K562 (cell line): ENCODE measurements around the gene ZNF441. TPM values are rescaled to one million over a fixed set of nuclear protein-coding genes. Genes with fewer than 3 reads are reported as not detected.

Experiments used
- CREB3 ChIP-seq: fragments of 450-650 bp; conservative IDR thresholded peaks from 2 replicates; pipeline ENCODE4 v1.6.1; 2016; ENCODE audit warnings: missing genetic modification characterization, low read depth, mild to moderate bottlenecking, missing compliant biosample characterization, moderate library complexity
- ELK3 ChIP-seq: fragments of 450-650 bp; formaldehyde crosslinking; IDR thresholded peaks from 2 replicates; pipeline ENCODE4 v1.4.0; 2020; ENCODE audit warnings: mild to moderate bottlenecking
- ETS2 ChIP-seq: IDR thresholded peaks from 2 replicates; pipeline ENCODE4 v1.6.1; 2016; ENCODE audit warnings: borderline replicate concordance, missing genetic modification characterization, mild to moderate bottlenecking, moderate library complexity, missing compliant biosample characterization; ENCODE audit not compliant: poor library complexity, severe bottlenecking
- FOXM1 ChIP-seq, 2 experiments: fragments of 450-650 bp in 1 of 2; sonication (generic) in 1 of 2; formaldehyde crosslinking in 1 of 2; IDR thresholded peaks; 2 replicates each; pipeline versions ENCODE4 v1.6.1 to v1.9.0; 2017 to 2022; ENCODE audit warnings: low read depth in 2 of 2, mild to moderate bottlenecking in 2 of 2, missing genetic modification reagents in 1 of 2, moderate library complexity in 1 of 2
- FUS ChIP-seq: fragments of 200-400 bp; formaldehyde crosslinking; optimal IDR thresholded peaks from 2 replicates; pipeline ENCODE3; 2017; ENCODE audit warnings: low read depth, low read length
- KDM2B ChIP-seq: fragments of 250-450 bp; sonication (Bioruptor Pico); IDR thresholded peaks from 2 replicates; pipeline ENCODE4 v1.8.0; 2021; ENCODE audit warnings: mild to moderate bottlenecking, moderate library complexity
- NR1H2 ChIP-seq: sonication (generic); formaldehyde crosslinking; IDR thresholded peaks from 2 replicates; pipeline ENCODE4 v1.4.0; 2020; ENCODE audit warnings: mild to moderate bottlenecking, missing genetic modification reagents
- PHF20 ChIP-seq: fragments of 450-650 bp; IDR thresholded peaks from 2 replicates; pipeline ENCODE4 v1.6.1; 2018; ENCODE audit not compliant: partially characterized antibody
- POLR2AphosphoS5 ChIP-seq: IDR thresholded peaks from 2 replicates; pipeline ENCODE4 v1.6.1; 2011; ENCODE audit warnings: mild to moderate bottlenecking, low read depth, low read length, moderate library complexity; ENCODE audit not compliant: control insufficient read depth, insufficient read depth
- POLR3A ChIP-seq: IDR thresholded peaks from 2 replicates; pipeline ENCODE4 v1.6.1; 2011; ENCODE audit warnings: borderline replicate concordance, mild to moderate bottlenecking, moderate library complexity; ENCODE audit not compliant: insufficient read length, insufficient read depth; ENCODE audit errors: extremely low read depth
- RBFOX2 ChIP-seq: fragments of 200-400 bp; formaldehyde crosslinking; IDR thresholded peaks from 2 replicates; pipeline ENCODE4 v1.6.1; 2017; ENCODE audit warnings: low read depth, mild to moderate bottlenecking, low read length, moderate library complexity
- RERE ChIP-seq: sonication (generic); formaldehyde crosslinking; IDR thresholded peaks from 2 replicates; pipeline ENCODE4 v1.8.0; 2023; ENCODE audit warnings: missing genetic modification reagents, mild to moderate bottlenecking, borderline replicate concordance
- SP1 ChIP-seq: sonication (generic); formaldehyde crosslinking; IDR thresholded peaks from 2 replicates; pipeline ENCODE4 v1.8.1; 2022; ENCODE audit warnings: mild to moderate bottlenecking, missing genetic modification reagents
- TFAM ChIP-seq: fragments of 250-450 bp; sonication (Bioruptor Pico); conservative IDR thresholded peaks from 2 replicates; pipeline ENCODE4 v1.5.0; 2021; ENCODE audit warnings: mild to moderate bottlenecking, moderate library complexity
- ZNF197 ChIP-seq: fragments of 200-800 bp; sonication (Bioruptor generic); IDR thresholded peaks from 2 replicates; pipeline ENCODE4 v1.6.1; 2016; ENCODE audit warnings: low read depth, missing genetic modification characterization, missing compliant biosample characterization
- ZNF24 ChIP-seq: fragments of 450-650 bp; IDR thresholded peaks from 2 replicates; pipeline ENCODE4 v1.6.1; 2016
- ZNF41 ChIP-seq: fragments of 250-450 bp; sonication (Bioruptor Pico); conservative IDR thresholded peaks from 2 replicates; pipeline ENCODE4 v1.4.0; 2020; ENCODE audit warnings: mild to moderate bottlenecking
- polyA plus RNA-seq, 8 experiments: library from polyadenylated mRNA; depleted of rRNA in 4 of 8; stranded (reverse) in 5 of 8; unstranded in 3 of 8; fragments of >200 nt; fragmentation: Nextera tagmentation in 2 of 8; fragmentation: Illumina TruSeq in 1 of 8; extraction: Ambion mirVana in 2 of 8; extraction: Trizol in 1 of 8; gene quantifications; 2 replicates each; pipeline versions ENCODE4 v1.2.1 to v1.2.3, GENCODE V29; 2011 to 2014; ENCODE audit warnings: inconsistent platforms in 1 of 8, missing spikeins in 1 of 8
- total RNA-seq, 7 experiments: library from RNA; depleted of rRNA in 6 of 7; stranded (reverse); fragments of >200 nt in 6 of 7; fragmentation: Illumina TruSeq in 2 of 7; extraction: Trizol in 2 of 7; gene quantifications; 2 replicates each; pipeline versions ENCODE4 v1.2.1 to v1.2.3, GENCODE V29; 2011 to 2021; ENCODE audit warnings: low replicate concordance in 1 of 7
- TF ChIP-seq, protein P1 (sequence below): sonication (generic); IDR thresholded peaks from 2 replicates; pipeline ENCODE4 v1.6.1; 2016
- TF ChIP-seq, protein P2 (sequence below): sonication (generic); formaldehyde crosslinking; IDR thresholded peaks from 2 replicates; pipeline ENCODE4 v1.8.0; 2022; ENCODE audit warnings: mild to moderate bottlenecking, low read depth, missing genetic modification reagents

Gene ZNF441
- total and polyA plus RNA-seq, 9 of the 15 experiments (the other 6 are each of a cell fraction or from before 2014, with no cell fraction given) = 1.9 to 14.0 (median 7.8) TPM

GRCh38 chr19:11736696-11737095 lies 30.1 kb upstream of the ZNF441 start (continued):
- TF ChIP-seq RERE (CRISPR knock-in tag) (no peak), NR1H2 (CRISPR knock-in tag) (no peak), ZNF24 (no peak), KDM2B (CRISPR knock-in tag) (no peak), ETS2 (tag) (no peak), POLR2AphosphoS5 (no peak), SP1 (0 out of 2 replicates have a peak, but pooled peaks have one; percentile 25), TFAM (CRISPR knock-in tag) (no peak), PHF20 (no peak), ZNF41 (CRISPR knock-in tag) (no peak), RBFOX2 (no peak), FOXM1 (IDR thresholded peaks at IDR 0.05; ENCODE audit: low read depth) (no peak), FOXM1 (CRISPR knock-in tag; IDR thresholded peaks at IDR 0.05; ENCODE audit: low read depth) (no peak), POLR3A (no peak), FUS (no peak), CREB3 (tag) (no peak), ZNF197 (no peak), ELK3 (CRISPR knock-in tag) (no peak)
- TF ChIP-seq, protein P1, sequence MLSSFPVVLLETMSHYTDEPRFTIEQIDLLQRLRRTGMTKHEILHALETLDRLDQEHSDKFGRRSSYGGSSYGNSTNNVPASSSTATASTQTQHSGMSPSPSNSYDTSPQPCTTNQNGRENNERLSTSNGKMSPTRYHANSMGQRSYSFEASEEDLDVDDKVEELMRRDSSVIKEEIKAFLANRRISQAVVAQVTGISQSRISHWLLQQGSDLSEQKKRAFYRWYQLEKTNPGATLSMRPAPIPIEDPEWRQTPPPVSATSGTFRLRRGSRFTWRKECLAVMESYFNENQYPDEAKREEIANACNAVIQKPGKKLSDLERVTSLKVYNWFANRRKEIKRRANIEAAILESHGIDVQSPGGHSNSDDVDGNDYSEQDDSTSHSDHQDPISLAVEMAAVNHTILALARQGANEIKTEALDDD = peak; percentile 28; the same call in 1 of the 2 replicates
- TF ChIP-seq, protein P2, sequence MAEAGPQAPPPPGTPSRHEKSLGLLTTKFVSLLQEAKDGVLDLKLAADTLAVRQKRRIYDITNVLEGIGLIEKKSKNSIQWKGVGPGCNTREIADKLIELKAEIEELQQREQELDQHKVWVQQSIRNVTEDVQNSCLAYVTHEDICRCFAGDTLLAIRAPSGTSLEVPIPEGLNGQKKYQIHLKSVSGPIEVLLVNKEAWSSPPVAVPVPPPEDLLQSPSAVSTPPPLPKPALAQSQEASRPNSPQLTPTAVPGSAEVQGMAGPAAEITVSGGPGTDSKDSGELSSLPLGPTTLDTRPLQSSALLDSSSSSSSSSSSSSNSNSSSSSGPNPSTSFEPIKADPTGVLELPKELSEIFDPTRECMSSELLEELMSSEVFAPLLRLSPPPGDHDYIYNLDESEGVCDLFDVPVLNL (CRISPR knock-in tag) = no peak
